WTC11 (cell line): ENCODE measurements around the gene TNRC6A.

Experiments used
- CREM ChIP-seq: sonication (generic); formaldehyde crosslinking; IDR thresholded peaks from 2 replicates; pipeline ENCODE4 v1.8.1; 2022; ENCODE audit warnings: mild to moderate bottlenecking, missing genetic modification reagents, moderate library complexity
- CTCF ChIP-seq: fragments of 200-600 bp; IDR thresholded peaks from 2 replicates; pipeline ENCODE4 v1.8.0; 2022; ENCODE audit warnings: antibody characterized with exemption
- FOXJ3 ChIP-seq: sonication (generic); formaldehyde crosslinking; IDR thresholded peaks from 2 replicates; pipeline ENCODE4 v1.9.0; 2021; ENCODE audit warnings: missing genetic modification reagents, mild to moderate bottlenecking, borderline replicate concordance
- MAX ChIP-seq: sonication (generic); formaldehyde crosslinking; IDR thresholded peaks from 2 replicates; pipeline ENCODE4 v1.8.0; 2022; ENCODE audit warnings: mild to moderate bottlenecking, missing genetic modification reagents
- NR2C2 ChIP-seq: sonication (generic); formaldehyde crosslinking; IDR thresholded peaks from 2 replicates; pipeline ENCODE4 v1.8.0; 2022; ENCODE audit warnings: mild to moderate bottlenecking, missing genetic modification reagents
- USF1 ChIP-seq: sonication (generic); formaldehyde crosslinking; IDR thresholded peaks from 2 replicates; pipeline ENCODE4 v1.8.0; 2022; ENCODE audit warnings: mild to moderate bottlenecking, missing genetic modification reagents
- USF2 ChIP-seq: sonication (generic); formaldehyde crosslinking; IDR thresholded peaks from 2 replicates; pipeline ENCODE4 v1.8.1; 2023; ENCODE audit warnings: mild to moderate bottlenecking, missing genetic modification reagents, moderate library complexity
- ZSCAN18 ChIP-seq: fragments of 250-450 bp; sonication (Bioruptor Pico); IDR thresholded peaks from 2 replicates; pipeline ENCODE4 v2.1.2; 2022; ENCODE audit warnings: mild to moderate bottlenecking, moderate library complexity

GRCh38 chr16:24685539-24686432 is 43.7 kb upstream of the TNRC6A start:
- TF ChIP-seq NR2C2 (CRISPR knock-in tag): no peak
- TF ChIP-seq CTCF: no peak
- no peak for TF ChIP-seq CREM
- no peak for TF ChIP-seq MAX (CRISPR knock-in tag)
- TF ChIP-seq ZSCAN18 (CRISPR knock-in tag): no peak
- TF ChIP-seq USF2 (CRISPR knock-in tag): no peak
- no peak for TF ChIP-seq FOXJ3
- no peak for TF ChIP-seq USF1 (CRISPR knock-in tag)
